IPS DF 6.9 (cell line): ENCODE measurements around the gene UBE2U.
"Not testable (repeated sequence)": the region's sequence is repeated elsewhere in the genome, so short reads cannot be mapped to it uniquely, and the experiment has no call there.

Experiments used
- DNase-seq: peaks from one replicate; pipeline ENCODE4 v3.0.0-alpha.2; 2013; ENCODE audit warnings: low read depth, low spot score
- H3K27ac ChIP-seq: one replicate; pipeline ENCODE4 v1.5.1; 2013; ENCODE audit warnings: low read length, control low read depth
- H3K27me3 ChIP-seq: 2 replicates; pipeline ENCODE4 v1.6.1; 2013; ENCODE audit warnings: mild to moderate bottlenecking, low read length; ENCODE audit not compliant: control insufficient read depth, insufficient read depth
- H3K36me3 ChIP-seq: 2 replicates; pipeline ENCODE4 v1.6.1; 2013; ENCODE audit warnings: low read length; ENCODE audit not compliant: control insufficient read depth, insufficient read depth
- H3K4me1 ChIP-seq: 2 replicates; pipeline ENCODE4 v1.6.1; 2013; ENCODE audit warnings: low read length; ENCODE audit not compliant: control insufficient read depth, insufficient read depth
- H3K4me3 ChIP-seq: 2 replicates; pipeline ENCODE4 v1.5.1; 2013; ENCODE audit warnings: mild to moderate bottlenecking, low read length
- H3K9me3 ChIP-seq: 2 replicates; pipeline ENCODE4 v1.6.1; 2013; ENCODE audit warnings: low read length, inconsistent platforms; ENCODE audit not compliant: control insufficient read depth, insufficient read depth
- WGBS: extraction: QIAGEN DNeasy Blood & Tissue Kit; methylation state at CpG from one replicate; pipeline ENCODE4 v1.1.7; 2013; ENCODE audit warnings: mixed read lengths, missing lambda C conversion rate; ENCODE audit not compliant: insufficient read length, insufficient coverage; 5-methylcytosine and 5-hydroxymethylcytosine counted together

The UBE2U gene

DNA sequence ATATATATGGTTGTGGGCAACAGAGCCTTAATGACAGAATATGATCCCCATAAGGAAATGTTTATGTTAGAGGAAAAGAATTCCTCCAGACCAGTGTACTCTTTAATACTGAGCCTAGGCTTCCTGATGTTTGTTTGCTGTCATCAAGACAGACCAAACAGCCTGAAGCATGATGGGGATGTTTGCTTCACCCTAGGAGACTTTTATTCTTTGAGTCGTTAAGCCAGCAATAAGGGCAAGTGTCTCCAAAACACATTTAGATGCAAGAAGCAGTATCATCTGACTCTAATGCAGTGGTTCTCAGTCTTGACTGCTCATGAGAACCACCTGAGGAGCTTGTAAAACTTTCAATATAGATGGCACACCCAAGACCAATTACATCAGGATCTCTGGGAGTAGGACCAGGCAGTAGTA, 33.1 kb downstream of the UBE2U start:
- no CpG with 5 or more reads among the region's 1 CpG for WGBS
- Histone ChIP-seq H3K4me1 (no peaks in the 10 kb centered on the region), H3K36me3 (no peaks in the 10 kb centered on the region), H3K4me3 (no peak overlapping the region), H3K9me3 (no peaks in the 10 kb centered on the region), H3K27me3 (no peaks in the 10 kb centered on the region), H3K27ac (no peak overlapping the region)
- no peak for DNase-seq

- H3K9me3 ChIP-seq, DNase-seq, H3K36me3 ChIP-seq, H3K27ac ChIP-seq, H3K27me3 ChIP-seq, H3K4me3 ChIP-seq, H3K4me1 ChIP-seq: not testable (repeated sequence)
- no CpG with 5 or more reads among the region's 4 CpGs for WGBS
These were observed 36.1 kb downstream of the UBE2U start for GRCh38 chr1:64239519-64239918.

DNA sequence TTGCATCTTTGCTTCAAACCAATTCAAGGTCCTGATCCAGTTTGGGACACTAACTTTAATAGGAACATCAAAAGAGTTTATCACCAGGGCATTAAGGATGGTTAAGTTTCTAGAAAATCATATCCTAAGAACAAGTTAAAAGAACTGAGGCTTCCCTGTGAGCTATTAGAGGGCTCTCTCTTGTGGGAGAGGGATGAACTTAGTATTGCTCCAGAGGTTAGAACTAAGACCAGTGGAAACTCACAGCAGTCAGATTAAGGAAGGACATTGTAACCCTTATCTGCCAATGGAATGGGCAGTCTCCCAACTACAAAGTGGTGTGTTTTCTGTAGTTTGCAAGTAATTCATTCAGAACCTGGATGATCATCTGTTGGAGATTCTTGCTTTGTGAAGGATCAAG, 36.8 kb downstream of the UBE2U start:
- H3K4me1 ChIP-seq: peaks cover 2% of the 10 kb centered on the region; the same call in 1 of the 2 replicates
- no peaks in the 10 kb centered on the region for H3K36me3 ChIP-seq
- H3K9me3 ChIP-seq: no peaks in the 10 kb centered on the region
- DNase-seq: no peak
- H3K4me3 ChIP-seq: no peak overlapping the region
- no peak overlapping the region for H3K27ac ChIP-seq
- no peaks in the 10 kb centered on the region for H3K27me3 ChIP-seq

- no peak overlapping the region for H3K4me3 ChIP-seq
- no peaks in the 10 kb centered on the region for H3K36me3 ChIP-seq
- H3K27me3 ChIP-seq: no peaks in the 10 kb centered on the region
- H3K9me3 ChIP-seq: no peaks in the 10 kb centered on the region
- peaks cover 2% of the 10 kb centered on the region; the same call in 1 of the 2 replicates for H3K4me1 ChIP-seq
- no peak for DNase-seq
- no peak overlapping the region for H3K27ac ChIP-seq
These were observed 37.6 kb downstream of the UBE2U start for GRCh38 chr1:64241069-64241468.

DNA sequence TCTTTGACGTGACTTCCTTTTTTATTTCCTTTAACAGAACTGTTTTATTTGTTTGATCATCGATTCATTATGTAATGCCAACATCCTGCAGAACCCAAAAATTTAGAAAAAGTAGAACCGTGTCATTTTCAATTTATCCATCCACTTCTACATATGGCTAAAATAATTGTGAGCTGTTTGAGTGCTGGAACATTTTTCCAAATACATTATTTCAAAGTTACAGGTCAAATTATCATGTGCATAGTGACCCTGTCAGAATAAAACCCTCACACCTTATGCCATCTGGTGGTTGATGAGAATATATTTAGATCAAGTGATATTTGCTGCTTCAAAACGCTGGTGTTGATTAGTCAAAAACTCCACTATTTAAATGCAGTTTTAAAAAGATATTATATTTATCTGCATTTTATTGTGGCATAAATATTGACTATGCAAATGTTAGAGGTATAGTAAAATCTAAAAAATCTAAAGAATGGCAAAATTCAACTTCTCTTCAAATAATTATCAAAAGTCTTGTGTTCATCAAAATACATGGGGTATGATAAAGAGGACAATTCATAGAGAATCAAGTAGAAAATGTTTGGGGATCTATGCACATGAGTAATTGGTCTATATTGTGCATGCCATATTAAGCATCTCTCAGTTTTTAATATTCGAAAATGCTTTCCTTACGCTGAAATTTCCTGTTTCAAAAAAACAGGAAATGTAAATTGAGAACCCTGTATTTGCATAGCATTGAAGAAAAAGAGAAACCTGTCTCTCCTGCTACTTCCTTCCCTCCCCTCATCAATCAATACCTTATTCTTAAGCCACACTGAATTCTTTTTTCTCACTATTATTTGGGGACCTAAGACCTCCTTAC, 39.7 kb downstream of the UBE2U start:
- Histone ChIP-seq H3K4me1 (peaks cover 2% of the 10 kb centered on the region; the same call in 1 of the 2 replicates), H3K27ac (no peak overlapping the region), H3K27me3 (no peaks in the 10 kb centered on the region), H3K4me3 (no peak overlapping the region), H3K9me3 (no peaks in the 10 kb centered on the region), H3K36me3 (no peaks in the 10 kb centered on the region)
- DNase-seq: no peak
- WGBS: no CpG with 5 or more reads among the region's 6 CpGs

GRCh38 chr1:64243757-64244080, 40.3 kb downstream of the UBE2U start:
- no CpG with 5 or more reads among the region's 4 CpGs for WGBS
- Histone ChIP-seq H3K4me1 (peaks cover 2% of the 10 kb centered on the region; the same call in 1 of the 2 replicates), H3K4me3 (no peak overlapping the region), H3K9me3 (no peaks in the 10 kb centered on the region), H3K27me3 (no peaks in the 10 kb centered on the region), H3K27ac (no peak overlapping the region), H3K36me3 (no peaks in the 10 kb centered on the region)
- DNase-seq: no peak

DNA sequence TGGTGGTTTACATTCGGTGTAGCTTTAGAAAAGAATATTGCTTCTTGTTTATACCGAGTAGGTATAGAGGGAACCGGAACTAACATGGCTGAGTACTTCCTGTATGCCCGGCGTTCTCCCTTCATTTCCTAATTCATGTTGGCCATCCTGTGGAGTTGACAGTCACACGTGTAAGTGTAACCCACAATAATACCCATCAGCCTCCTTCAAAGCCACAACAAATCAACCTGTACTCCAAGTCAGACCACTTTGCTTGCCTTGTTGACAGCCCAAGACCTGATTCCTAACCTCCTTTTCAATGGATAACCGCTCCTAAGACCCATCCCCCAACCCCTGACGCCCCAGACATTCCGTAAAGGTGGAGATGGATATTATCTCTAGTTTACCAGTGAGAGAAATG, 42.1 kb downstream of the UBE2U start:
- WGBS: no CpG with 5 or more reads among the region's 9 CpGs
- Histone ChIP-seq H3K27me3 (no peaks in the 10 kb centered on the region), H3K9me3 (no peaks in the 10 kb centered on the region), H3K27ac (no peak overlapping the region), H3K36me3 (no peaks in the 10 kb centered on the region), H3K4me1 (peaks cover 2% of the 10 kb centered on the region; the same call in 1 of the 2 replicates), H3K4me3 (no peak overlapping the region)
- no peak for DNase-seq

DNA sequence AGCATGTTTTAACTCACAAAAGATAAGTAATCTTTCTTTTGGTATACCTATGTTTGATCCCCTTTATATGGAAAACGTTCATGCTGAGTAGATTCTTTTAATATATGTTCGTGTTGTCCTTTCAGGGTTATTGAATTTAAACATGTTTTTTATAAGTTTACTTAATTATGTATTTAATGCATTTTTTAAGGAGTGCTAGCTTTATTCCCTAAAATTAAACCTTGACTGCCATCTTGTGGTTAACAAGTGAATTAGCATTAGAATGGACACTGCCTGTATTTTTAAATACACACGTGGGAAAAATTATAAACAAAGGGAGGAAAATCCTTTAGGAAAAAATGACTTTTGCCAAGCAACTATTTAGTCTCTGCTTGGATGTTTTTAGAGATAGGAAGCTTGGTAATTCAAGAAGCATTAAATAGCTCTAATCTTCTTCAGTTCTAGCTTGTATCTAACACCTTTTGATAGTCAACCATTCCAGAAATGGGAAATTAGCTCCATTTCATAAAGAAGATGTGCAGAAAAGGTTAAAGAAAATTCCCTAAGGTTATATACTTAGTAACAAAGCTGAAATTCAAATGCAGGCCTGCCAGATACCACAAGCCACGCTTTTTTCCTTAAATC, 43.0 kb downstream of the UBE2U start:
- no CpG with 5 or more reads among the region's 4 CpGs for WGBS
- Histone ChIP-seq H3K9me3 (no peaks in the 10 kb centered on the region), H3K27ac (no peak overlapping the region), H3K27me3 (no peaks in the 10 kb centered on the region), H3K4me1 (peaks cover 2% of the 10 kb centered on the region; the same call in 1 of the 2 replicates), H3K36me3 (no peaks in the 10 kb centered on the region), H3K4me3 (no peak overlapping the region)
- no peak for DNase-seq

DNA sequence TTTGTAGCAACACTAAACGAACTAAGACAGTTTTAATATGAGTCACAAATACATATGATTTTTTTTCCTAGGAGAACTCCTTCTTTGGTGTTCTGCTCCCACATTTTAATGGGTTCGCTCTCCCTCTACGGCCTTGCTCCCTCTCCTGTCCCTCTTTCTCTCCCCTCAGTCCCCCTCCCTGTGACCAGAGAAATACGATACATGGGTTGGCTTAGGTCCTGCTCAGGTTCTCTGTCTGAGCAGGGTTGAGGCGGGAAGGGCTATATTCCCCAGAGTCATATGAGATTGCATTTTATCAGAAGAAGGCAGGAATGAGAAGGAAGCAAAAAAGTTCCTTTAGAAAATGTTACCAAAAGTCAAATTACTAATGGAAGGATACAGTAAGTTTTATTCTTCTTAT, 44.6 kb downstream of the UBE2U start:
- H3K27ac ChIP-seq: no peak overlapping the region
- WGBS: no CpG with 5 or more reads among the region's 5 CpGs
- DNase-seq: no peak
- no peaks in the 10 kb centered on the region for H3K36me3 ChIP-seq
- no peaks in the 10 kb centered on the region for H3K9me3 ChIP-seq
- no peaks in the 10 kb centered on the region for H3K27me3 ChIP-seq
- peaks cover 2% of the 10 kb centered on the region; the same call in 1 of the 2 replicates for H3K4me1 ChIP-seq
- H3K4me3 ChIP-seq: no peak overlapping the region

DNA sequence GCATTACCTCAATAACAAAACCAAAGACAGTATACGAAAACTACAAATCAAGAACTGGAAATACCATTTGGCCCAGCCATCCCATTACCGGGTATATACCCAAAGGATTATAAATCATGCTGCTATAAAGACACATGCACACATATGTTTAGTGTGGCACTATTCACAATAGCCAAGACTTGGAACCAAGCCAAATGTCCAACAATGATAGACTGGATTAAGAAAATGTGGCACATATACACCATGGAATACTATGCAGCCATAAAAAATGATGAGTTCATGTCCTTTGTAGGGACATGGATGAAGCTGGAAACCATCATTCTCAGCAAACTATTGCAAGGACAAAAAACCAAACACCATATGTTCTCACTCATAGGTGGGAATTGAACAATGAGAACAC, 47.0 kb downstream of the UBE2U start:
- H3K9me3 ChIP-seq, H3K4me1 ChIP-seq, H3K27ac ChIP-seq, H3K27me3 ChIP-seq, DNase-seq, H3K4me3 ChIP-seq, H3K36me3 ChIP-seq: not testable (repeated sequence)
- WGBS: no CpG with 5 or more reads among the region's 2 CpGs

DNA sequence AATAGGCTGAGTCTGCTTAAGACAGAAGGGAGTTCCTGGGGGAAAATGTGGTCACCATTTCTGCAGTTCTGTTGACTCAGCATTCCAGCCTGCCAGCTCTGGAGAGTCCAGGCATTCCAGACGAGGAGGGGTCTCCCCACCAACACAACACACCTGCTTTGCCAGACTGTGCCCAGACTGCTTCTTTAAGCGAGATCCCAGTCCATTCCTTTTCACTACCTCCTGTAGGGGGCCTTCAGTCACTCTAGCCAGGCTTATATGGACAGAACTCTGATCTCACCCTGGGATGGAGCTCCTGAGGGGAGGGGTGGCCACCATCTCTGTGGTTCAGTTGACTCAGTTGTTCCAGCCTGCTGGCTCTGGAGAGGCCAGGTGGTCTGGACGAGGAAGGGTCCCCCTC, 48.5 kb downstream of the UBE2U start:
- no peaks in the 10 kb centered on the region for H3K4me1 ChIP-seq
- WGBS: no CpG with 5 or more reads among the region's 3 CpGs
- no peak overlapping the region for H3K4me3 ChIP-seq
- H3K27me3 ChIP-seq: no peaks in the 10 kb centered on the region
- no peaks in the 10 kb centered on the region for H3K9me3 ChIP-seq
- no peaks in the 10 kb centered on the region for H3K36me3 ChIP-seq
- DNase-seq: no peak
- H3K27ac ChIP-seq: no peak overlapping the region
